Mesenchymal stem cell (in vitro differentiated cells and primary cell): ENCODE measurements around the gene GGT1.
"Not testable (repeated sequence)": the region's sequence is repeated elsewhere in the genome, so short reads cannot be mapped to it uniquely, and the experiment has no call there.

Experiments
- DNase-seq: peaks from one replicate; pipeline ENCODE4 v3.0.0-alpha.2; 2013
- H2AFZ ChIP-seq: one replicate; pipeline ENCODE4 v1.6.1; 2013; ENCODE audit warnings: low read depth, mild to moderate bottlenecking, control low read depth, inconsistent platforms, low read length, moderate library complexity
- H2AK5ac ChIP-seq: 2 replicates; pipeline ENCODE4 v1.6.1; 2013; ENCODE audit warnings: low read length, moderate library complexity, mild to moderate bottlenecking, inconsistent platforms; ENCODE audit not compliant: severe bottlenecking
- H2BK120ac ChIP-seq: one replicate; pipeline ENCODE4 v1.6.1; 2013; ENCODE audit warnings: low read depth, mild to moderate bottlenecking, inconsistent platforms, low read length, moderate library complexity
- H2BK12ac ChIP-seq, 2 experiments: one replicate each; pipeline ENCODE4 v1.6.1; 2013; ENCODE audit warnings: inconsistent platforms in 2 of 2, low read length in 2 of 2, mild to moderate bottlenecking in 2 of 2, moderate library complexity in 2 of 2, control low read depth in 1 of 2
- H2BK15ac ChIP-seq: one replicate; pipeline ENCODE4 v1.6.1; 2013; ENCODE audit warnings: mild to moderate bottlenecking, low read depth, inconsistent platforms; ENCODE audit not compliant: poor library complexity, severe bottlenecking
- H2BK5ac ChIP-seq: 2 replicates; pipeline ENCODE4 v1.6.1; 2013; ENCODE audit warnings: low read depth, mild to moderate bottlenecking, low read length, control low read depth, inconsistent platforms; ENCODE audit not compliant: poor library complexity, severe bottlenecking
- H3K14ac ChIP-seq, 2 experiments: one replicate each; pipeline ENCODE4 v1.6.1; 2013; ENCODE audit warnings: inconsistent platforms in 2 of 2, low read length in 2 of 2, control low read depth in 1 of 2, mild to moderate bottlenecking in 1 of 2, moderate library complexity in 1 of 2
- H3K18ac ChIP-seq, 2 experiments: one replicate each; pipeline ENCODE4 v1.6.1; 2013; ENCODE audit warnings: inconsistent platforms in 2 of 2, low read length in 2 of 2, control low read depth in 1 of 2, low read depth in 1 of 2, mild to moderate bottlenecking in 1 of 2
- H3K23ac ChIP-seq, 2 experiments: one replicate each; pipeline ENCODE4 v1.6.1; 2013; ENCODE audit warnings: inconsistent platforms in 2 of 2, low read length in 2 of 2, mild to moderate bottlenecking in 2 of 2, moderate library complexity in 2 of 2, control low read depth in 1 of 2
- H3K27ac ChIP-seq: 2 replicates; pipeline ENCODE4 v1.5.1; 2013; ENCODE audit warnings: mild to moderate bottlenecking, moderate library complexity, low read length, control low read depth, inconsistent platforms; ENCODE audit not compliant: poor library complexity, severe bottlenecking
- H3K27me3 ChIP-seq, 2 experiments: 2 replicates each; pipeline versions ENCODE4 v1.6.1 to v1.7.0; 2013; ENCODE audit warnings: low read length in 2 of 2, mild to moderate bottlenecking in 2 of 2, moderate library complexity in 2 of 2, control low read depth in 1 of 2, inconsistent platforms in 1 of 2; ENCODE audit not compliant: control insufficient read depth in 1 of 2, insufficient read depth in 1 of 2
- H3K36me3 ChIP-seq, 2 experiments: 2 replicates each; pipeline versions ENCODE4 v1.6.1 to v1.7.0; 2013; ENCODE audit warnings: low read length in 2 of 2, control low read depth in 1 of 2, inconsistent platforms in 1 of 2, low read depth in 1 of 2, mild to moderate bottlenecking in 1 of 2; ENCODE audit not compliant: insufficient read depth in 2 of 2, control insufficient read depth in 1 of 2
- H3K4ac ChIP-seq, 2 experiments: one replicate each; pipeline ENCODE4 v1.6.1; 2013; ENCODE audit warnings: inconsistent platforms in 2 of 2, low read length in 2 of 2, mild to moderate bottlenecking in 2 of 2, moderate library complexity in 2 of 2, control low read depth in 1 of 2, low read depth in 1 of 2
- H3K4me1 ChIP-seq: 2 replicates; pipeline ENCODE4 v1.6.1; 2013; ENCODE audit warnings: low read depth, low read length, control low read depth; ENCODE audit not compliant: control insufficient read depth, insufficient read depth
- H3K4me2 ChIP-seq: 2 replicates; pipeline ENCODE4 v1.6.1; 2013; ENCODE audit warnings: low read length, mild to moderate bottlenecking, inconsistent platforms; ENCODE audit not compliant: poor library complexity, severe bottlenecking
- H3K4me3 ChIP-seq, 2 experiments: 2 replicates each; pipeline versions ENCODE4 v1.5.1 to v1.7.0; 2013; ENCODE audit warnings: low read length in 2 of 2, mild to moderate bottlenecking in 2 of 2, control low read depth in 1 of 2, low read depth in 1 of 2; ENCODE audit not compliant: insufficient read depth in 1 of 2
- H3K79me1 ChIP-seq: replicated peaks from 2 replicates; pipeline ENCODE4 v1.6.1; 2013; ENCODE audit warnings: mild to moderate bottlenecking, control low read depth, low read length, inconsistent platforms; ENCODE audit not compliant: poor library complexity, severe bottlenecking
- H3K9ac ChIP-seq: 2 replicates; pipeline ENCODE4 v1.7.0; 2013; ENCODE audit warnings: mild to moderate bottlenecking, low read length, moderate library complexity
- H3K9me3 ChIP-seq: 2 replicates; pipeline ENCODE4 v1.7.0; 2013; ENCODE audit warnings: mild to moderate bottlenecking, low read length; ENCODE audit not compliant: control insufficient read depth
- H4K8ac ChIP-seq: one replicate; pipeline ENCODE4 v1.6.1; 2013; ENCODE audit warnings: inconsistent platforms, mild to moderate bottlenecking, low read length, moderate library complexity
- H4K91ac ChIP-seq: one replicate; pipeline ENCODE4 v1.6.1; 2013; ENCODE audit warnings: mild to moderate bottlenecking, low read length, inconsistent platforms
- WGBS: methylation state at CpG from one replicate; pipeline ENCODE4 v1.1.7; 2013; ENCODE audit warnings: mixed read lengths; 5-methylcytosine and 5-hydroxymethylcytosine counted together

GGT1 gene

DNA sequence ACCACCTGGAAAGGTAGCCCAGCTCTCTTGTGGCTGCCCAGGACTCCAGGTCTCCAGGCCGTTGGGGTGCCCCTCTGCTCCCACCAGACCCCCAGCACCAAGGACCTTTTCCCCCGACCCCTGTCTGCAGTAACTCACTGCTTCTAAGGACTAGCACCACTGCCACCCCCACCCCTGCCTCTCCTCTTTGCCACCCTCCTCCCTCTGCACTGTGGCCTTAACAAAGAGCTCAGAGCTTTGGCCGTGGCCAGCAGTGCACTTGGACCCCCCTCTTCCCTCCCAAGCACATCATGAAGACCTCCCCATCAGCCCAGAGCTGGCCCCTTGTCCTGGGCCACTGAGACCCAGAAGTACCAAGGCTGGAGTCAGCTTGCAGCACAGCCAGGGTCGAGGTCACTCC is 46.4 kb downstream of the GGT1 start:
- not testable (repeated sequence) for H3K36me3 ChIP-seq, H2BK120ac ChIP-seq, H3K4me2 ChIP-seq, H3K79me1 ChIP-seq, H3K14ac ChIP-seq, H4K8ac ChIP-seq, H3K9me3 ChIP-seq, H3K27ac ChIP-seq, H3K9ac ChIP-seq, H2BK15ac ChIP-seq, H2AFZ ChIP-seq, H2BK12ac ChIP-seq, H3K18ac ChIP-seq, H3K23ac ChIP-seq, H2AK5ac ChIP-seq, H2BK5ac ChIP-seq, DNase-seq, H3K4ac ChIP-seq, H3K4me3 ChIP-seq, H3K27me3 ChIP-seq, H4K91ac ChIP-seq, H3K4me1 ChIP-seq
- WGBS = no CpG with 5 or more reads among the region's 4 CpGs

DNA sequence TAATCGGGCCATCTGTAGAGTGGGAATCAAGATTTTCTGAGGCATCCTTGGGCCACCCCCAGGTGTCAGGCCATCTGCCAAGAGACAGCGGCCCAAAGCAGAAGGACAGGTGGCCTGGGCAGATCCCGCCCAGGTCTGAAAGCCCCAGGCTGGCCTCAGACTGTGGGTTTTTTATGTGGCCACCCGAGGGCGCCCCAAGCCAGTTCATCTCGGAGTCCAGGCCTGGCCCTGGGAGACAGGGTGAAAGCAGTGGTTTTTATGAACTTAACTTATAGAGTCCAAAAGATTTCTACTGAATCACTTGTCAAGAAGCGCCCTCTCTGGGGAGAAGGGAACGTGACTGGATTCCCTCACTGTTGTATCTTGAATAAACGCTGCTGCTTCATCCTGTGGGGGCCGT is 47.9 kb downstream of the GGT1 start:
- not testable (repeated sequence) for H3K27ac ChIP-seq, H3K4me2 ChIP-seq, H3K79me1 ChIP-seq, H2AK5ac ChIP-seq, H2BK5ac ChIP-seq, H4K8ac ChIP-seq, H3K9ac ChIP-seq, H2BK15ac ChIP-seq, H3K4me1 ChIP-seq, H4K91ac ChIP-seq, H2AFZ ChIP-seq, H3K27me3 ChIP-seq, H2BK12ac ChIP-seq, H3K14ac ChIP-seq, H3K36me3 ChIP-seq, H2BK120ac ChIP-seq, H3K4ac ChIP-seq, H3K23ac ChIP-seq, H3K18ac ChIP-seq, DNase-seq, H3K9me3 ChIP-seq, H3K4me3 ChIP-seq
- WGBS = no CpG with 5 or more reads among the region's 10 CpGs

DNA sequence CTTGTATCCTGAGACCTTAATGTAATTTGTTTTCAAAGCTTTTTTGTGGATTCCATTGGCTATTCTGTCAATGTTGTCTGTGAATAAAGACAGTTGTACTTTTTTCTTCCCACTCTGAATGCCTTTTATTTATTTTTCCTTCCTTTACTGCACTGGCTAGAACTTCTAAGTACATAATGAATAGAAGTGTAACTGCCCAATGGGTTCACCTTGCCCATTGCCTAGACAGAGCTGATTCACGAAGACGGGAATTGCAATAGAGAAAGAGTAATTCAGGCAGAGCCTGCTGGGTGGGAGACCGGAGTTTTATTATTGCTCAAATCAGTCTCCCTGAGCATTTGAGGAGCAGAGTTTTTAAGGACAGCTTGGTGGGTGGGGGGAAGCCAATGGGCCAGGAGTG is 62.4 kb downstream of the GGT1 start:
- H3K14ac ChIP-seq, H3K4me1 ChIP-seq, H2AFZ ChIP-seq, H3K23ac ChIP-seq, H3K79me1 ChIP-seq, H3K18ac ChIP-seq, H3K4me2 ChIP-seq, H2BK12ac ChIP-seq, H3K9me3 ChIP-seq, H3K4me3 ChIP-seq, H3K4ac ChIP-seq, DNase-seq, H2BK120ac ChIP-seq, H2BK5ac ChIP-seq, H4K91ac ChIP-seq, H3K9ac ChIP-seq, H3K27ac ChIP-seq, H2BK15ac ChIP-seq, H3K36me3 ChIP-seq, H4K8ac ChIP-seq, H3K27me3 ChIP-seq, H2AK5ac ChIP-seq: not testable (repeated sequence)
- WGBS = 90% methylated on average over 3 of the region's 3 CpGs

DNA sequence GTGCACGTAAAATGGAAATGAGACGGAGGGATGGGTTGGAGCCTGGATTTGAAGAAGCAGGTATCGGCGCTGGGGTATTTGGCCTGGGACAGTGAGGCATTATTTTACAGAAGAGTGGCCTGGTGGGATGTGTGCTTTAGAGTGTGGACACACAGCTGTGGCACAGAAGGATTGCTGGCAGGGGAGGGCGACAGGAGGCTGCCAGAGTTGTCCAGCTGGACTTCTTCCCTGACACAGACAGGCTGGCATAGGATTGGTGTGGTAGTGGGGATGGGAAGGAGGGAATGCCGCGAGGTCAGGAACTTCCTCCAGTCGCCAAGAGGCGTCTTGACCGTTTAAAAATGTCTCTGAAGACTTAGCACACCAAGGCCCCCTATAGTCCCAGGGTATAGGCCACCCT is 64.9 kb downstream of the GGT1 start:
- not testable (repeated sequence) for H3K9ac ChIP-seq, H3K18ac ChIP-seq, H4K8ac ChIP-seq, H3K4ac ChIP-seq, H3K23ac ChIP-seq, H3K4me1 ChIP-seq, H2AK5ac ChIP-seq, H3K4me3 ChIP-seq, DNase-seq, H3K14ac ChIP-seq, H2BK15ac ChIP-seq, H2BK12ac ChIP-seq, H2BK5ac ChIP-seq, H3K27me3 ChIP-seq, H4K91ac ChIP-seq, H3K79me1 ChIP-seq, H3K9me3 ChIP-seq, H3K4me2 ChIP-seq, H2AFZ ChIP-seq, H2BK120ac ChIP-seq, H3K36me3 ChIP-seq, H3K27ac ChIP-seq
- 86% methylated on average over 1 of the region's 10 CpGs for WGBS
